ENCODE data around the gene SNAPC2.
"Not testable (repeated sequence)": the region's sequence is repeated elsewhere in the genome, so short reads cannot be mapped to it uniquely, and the experiment has no call there.

SNAPC2 gene

GRCh38 chr19:7910321-7911161 is 9.6 kb upstream of the SNAPC2 start:
- DNase-seq: no peak

- no peak for DNase-seq
Measured at GRCh38 chr19:7911508-7912143, 8.5 kb upstream of the SNAPC2 start.

- DNase-seq: no peak
Measured at GRCh38 chr19:7912144-7912696, 7.9 kb upstream of the SNAPC2 start.

GRCh38 chr19:7912697-7913564 is 7.2 kb upstream of the SNAPC2 start:
- no peak for DNase-seq

GRCh38 chr19:7913652-7914051 is 6.5 kb upstream of the SNAPC2 start:
- no peak for DNase-seq

- DNase-seq: no peak
Measured at GRCh38 chr19:7914099-7914498, 6.0 kb upstream of the SNAPC2 start.

GRCh38 chr19:7914598-7915045 is 5.5 kb upstream of the SNAPC2 start, which contains the start of gene TGFBR3L:
Gene TGFBR3L (plus strand): TSS chr19:7914830.
- no peak for DNase-seq

- no peak for DNase-seq
Measured at GRCh38 chr19:7915250-7916102, 4.7 kb upstream of the SNAPC2 start.

- DNase-seq: no peak
Measured at GRCh38 chr19:7916103-7916954, 3.8 kb upstream of the SNAPC2 start.

- no peak for DNase-seq
Measured at GRCh38 chr19:7916955-7917266, 3.2 kb upstream of the SNAPC2 start.

GRCh38 chr19:7917267-7918061 is 2.7 kb upstream of the SNAPC2 start:
- DNase-seq: no peak

- DNase-seq: not testable (repeated sequence)
Measured at GRCh38 chr19:7918062-7918614, 2.0 kb upstream of the SNAPC2 start.

GRCh38 chr19:7918615-7919421 is 1.3 kb upstream of the SNAPC2 start:
- no peak for DNase-seq

- DNase-seq: peak; percentile 85
Measured at GRCh38 chr19:7920519-7921301, 572 bp downstream of the SNAPC2 start.

- no peak for DNase-seq
Measured at GRCh38 chr19:7921302-7921966, 1.3 kb downstream of the SNAPC2 start.

GRCh38 chr19:7921967-7922835 is 2.1 kb downstream of the SNAPC2 start:
- DNase-seq: no peak

GRCh38 chr19:7922836-7923195 is 2.7 kb downstream of the SNAPC2 start:
- no peak for DNase-seq
